Activated T-helper 1 cell treated with anti-CD3 and anti-CD28 coated beads, Interleukin-2, amount 50 U/mL, for 16 hours (primary cell): ENCODE measurements around the gene AMDHD2.
A peak's percentile ranks its signal among the peaks of the same experiment; 100 is the strongest.

ENCODE experiments used
- DNase-seq, 2 donors: peaks; one replicate each; pipeline ENCODE4 v3.0.0-alpha.2; 2020; ENCODE audit warnings: low read depth in 1 of 2, low spot score in 1 of 2

The AMDHD2 gene

DNA sequence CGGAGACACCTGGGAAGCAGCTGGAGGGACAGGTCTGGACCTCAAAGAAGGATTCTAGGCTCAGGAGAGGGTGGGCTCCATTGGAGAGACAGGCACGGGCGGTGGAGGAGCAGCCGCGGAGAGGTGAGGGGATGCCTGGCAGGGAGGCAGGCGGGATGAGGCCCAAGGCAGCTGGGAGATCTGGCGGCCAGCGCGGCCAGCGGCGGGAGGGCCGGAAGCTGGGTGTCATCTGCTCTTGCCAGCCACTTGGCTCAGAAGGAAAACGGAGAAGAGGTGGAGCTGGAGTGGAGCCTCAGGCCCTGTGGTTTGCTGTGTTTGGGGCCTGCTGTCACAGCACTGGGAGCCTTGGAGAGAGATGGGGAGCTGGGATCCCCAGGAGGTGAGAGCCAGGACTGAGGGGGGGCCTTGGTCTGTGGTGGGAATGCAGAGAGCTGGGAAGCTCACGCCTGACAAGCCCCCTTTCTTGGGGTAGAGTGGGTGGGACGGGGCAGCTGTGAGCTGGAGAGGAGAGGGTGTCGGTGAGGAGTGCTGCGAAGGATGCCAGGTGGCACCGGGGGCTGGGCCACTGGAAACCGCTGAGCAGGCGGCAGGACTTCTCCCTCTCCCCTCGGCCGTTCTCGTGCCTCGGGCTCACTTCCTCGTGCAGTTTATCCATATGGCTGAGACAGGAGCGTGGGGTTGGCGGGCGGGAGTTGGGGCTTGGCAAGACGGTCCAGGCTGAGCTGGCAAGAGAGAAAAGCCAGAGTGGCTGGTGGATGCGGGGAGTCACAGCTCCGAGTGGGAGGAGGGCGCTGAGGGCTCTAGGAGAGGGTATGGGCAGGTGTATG lies 37.2 kb upstream of the AMDHD2 start:
- DNase-seq = no peak

DNA sequence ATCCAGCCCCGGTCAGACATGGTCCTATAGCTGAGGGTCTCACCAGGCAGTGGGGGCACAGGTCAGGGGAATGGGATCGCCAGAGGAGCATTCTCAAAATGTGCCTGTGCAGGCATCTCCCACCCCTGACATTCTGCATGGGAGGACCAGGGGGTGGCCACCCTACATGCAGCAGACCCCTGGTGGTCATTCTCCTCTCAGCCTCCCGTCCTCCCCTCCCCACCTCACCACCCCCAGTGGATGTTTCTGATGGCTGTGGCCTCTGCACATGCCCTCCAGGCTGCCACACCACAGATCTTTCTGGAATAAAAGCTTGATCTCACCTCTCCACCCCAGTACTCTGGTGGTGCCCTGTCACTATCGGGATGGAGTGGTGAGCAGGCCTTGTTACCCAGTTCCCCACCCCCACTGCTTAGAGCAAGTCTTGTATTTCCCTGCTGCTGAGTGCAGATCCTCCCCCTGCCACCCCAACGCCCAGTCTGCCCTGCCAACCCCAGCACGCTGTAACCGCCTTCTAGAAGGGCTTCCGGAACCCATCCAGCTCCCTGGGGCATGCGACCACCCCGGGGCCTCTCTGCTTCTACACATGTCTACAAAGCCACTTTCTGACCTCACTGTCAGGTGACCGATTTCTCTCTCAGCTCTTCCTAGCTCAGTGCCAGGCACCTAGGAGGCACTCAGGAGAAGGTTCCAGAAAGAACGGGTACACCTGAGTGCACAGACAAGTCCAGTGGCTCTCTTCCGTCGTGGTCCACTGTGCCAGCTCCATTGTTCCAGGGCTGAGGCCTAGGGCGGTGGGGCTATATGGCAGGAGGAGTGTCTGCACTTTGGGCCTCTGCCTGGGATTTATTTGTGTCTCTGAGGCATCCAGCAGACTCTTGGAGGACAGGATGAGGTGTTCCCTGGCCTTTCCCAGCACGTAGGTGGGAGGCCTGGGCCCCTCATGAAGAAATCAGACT lies 36.0 kb upstream of the AMDHD2 start:
- DNase-seq = no peak

DNA sequence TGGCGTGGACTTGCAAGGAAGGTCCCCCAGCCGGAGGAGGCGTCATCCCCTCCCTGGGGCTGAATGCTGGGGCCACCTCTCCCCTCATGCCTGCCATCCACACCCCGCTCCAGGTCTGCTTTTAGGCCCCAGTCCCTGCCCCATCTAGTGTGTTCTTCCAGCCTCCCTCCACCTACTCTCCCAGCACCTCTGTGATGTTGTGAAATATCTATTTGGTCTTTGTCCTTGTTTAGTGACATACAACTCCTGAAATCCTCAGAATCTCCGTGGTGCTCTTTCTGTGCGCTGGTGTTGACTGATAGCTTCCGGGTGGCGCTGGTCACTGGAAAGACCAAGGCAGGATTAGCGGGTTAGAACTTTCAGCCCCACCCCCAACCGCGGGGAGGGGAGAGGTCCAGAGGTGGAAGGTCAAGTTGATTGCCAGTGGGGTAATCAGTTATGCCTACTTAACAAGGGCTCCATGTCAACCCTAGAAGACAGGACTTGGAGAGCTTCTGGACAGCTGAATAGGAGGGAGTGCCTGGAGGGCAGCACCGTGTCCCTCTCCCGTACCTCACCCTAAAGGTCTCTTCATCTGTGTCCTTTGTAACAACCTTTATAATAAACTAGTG lies 35.2 kb upstream of the AMDHD2 start:
- no peak for DNase-seq

DNA sequence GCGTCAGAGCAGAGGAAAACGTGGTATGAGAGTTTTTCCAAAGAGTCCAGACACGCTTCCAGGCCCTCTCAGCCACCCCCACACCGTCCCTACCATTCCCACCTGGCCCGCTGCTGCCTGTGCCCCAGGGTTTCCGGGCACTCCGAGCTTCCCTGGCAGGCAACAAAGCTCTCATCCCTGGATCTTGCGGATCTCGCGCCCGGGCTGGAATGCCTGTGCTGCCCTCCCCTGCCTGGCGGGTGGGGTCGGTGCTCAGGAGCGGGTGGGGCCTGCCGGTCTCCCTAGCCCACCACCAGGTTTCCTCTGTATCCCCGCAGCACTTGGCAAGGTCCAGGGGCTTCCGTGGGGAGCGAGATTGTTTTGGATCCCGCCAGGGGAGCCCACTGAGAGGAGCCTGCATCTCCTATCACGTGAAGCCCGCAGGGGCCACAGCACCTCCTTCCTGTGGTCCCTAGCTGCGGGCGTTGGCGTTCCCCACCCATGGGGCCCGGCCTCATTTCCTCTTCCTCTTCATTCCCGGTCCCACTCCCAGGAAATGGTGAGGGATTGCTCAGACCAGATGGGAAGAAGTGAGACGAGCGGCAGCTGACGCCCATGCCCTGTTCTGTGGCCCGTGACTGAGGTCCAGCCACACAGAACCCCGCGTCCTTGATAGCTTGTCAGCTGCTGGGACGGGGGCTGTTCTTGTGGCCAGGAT lies 34.2 kb upstream of the AMDHD2 start:
- DNase-seq = no peak

DNA sequence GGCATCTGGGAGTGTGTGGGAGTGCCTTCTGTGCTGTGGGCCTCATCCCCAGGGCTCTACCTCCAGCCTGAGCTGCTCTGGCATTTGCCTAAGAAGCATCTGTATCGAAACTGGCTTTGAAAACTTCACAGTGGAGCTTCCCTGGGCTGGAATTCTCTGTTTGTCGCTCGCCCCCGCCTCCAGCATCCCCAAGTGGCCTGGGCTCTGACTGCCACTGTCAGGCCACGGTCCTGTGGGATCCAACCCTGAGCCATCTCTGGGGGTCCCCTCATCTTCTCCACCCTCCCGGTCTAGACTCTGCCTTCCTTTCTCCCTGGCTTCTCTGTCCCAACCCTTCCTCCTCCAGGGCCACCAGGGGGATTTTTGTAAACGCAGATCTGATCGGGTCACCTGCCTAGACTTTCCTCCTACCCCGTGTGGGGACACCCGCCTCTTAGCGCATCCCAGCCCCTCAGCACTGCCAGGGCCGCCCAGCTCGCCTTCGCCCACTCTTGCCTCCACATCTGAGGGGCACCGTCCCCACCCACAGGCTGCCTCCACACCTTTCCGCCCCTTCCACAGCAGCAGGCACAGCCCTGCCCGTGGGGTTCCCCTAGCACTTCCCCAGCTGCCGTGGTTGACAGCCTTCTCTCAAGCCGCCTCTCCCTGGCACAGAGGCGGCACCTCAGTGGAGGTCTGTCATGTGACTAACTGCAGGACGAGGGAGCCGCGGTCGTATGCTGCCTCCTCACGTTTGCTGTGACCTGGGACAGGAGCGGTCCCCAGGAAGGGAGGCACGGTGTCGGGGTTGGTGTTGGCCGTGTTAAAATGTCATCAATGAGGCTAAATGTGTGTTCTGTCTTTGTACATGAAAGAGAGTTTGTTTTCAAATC lies 33.3 kb upstream of the AMDHD2 start:
- peak; percentile 51 to 61 for DNase-seq

DNA sequence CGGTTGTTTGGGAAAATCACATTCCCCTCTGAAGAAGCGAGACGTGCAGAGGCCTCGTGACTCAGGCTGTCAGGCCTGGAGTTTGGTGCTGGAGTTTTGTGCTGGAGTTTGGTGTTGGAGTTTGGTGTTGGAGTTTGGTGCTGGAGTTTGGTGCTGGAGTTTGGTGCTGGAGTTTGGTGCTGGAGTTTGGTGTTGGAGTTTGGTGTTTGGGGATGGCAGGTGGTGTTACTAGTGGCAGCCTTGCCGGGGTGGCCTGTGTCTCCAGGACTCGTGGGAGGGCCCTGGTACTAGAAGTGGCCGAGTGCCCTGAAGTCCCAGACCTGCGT lies 32.7 kb upstream of the AMDHD2 start:
- DNase-seq = no peak

DNA sequence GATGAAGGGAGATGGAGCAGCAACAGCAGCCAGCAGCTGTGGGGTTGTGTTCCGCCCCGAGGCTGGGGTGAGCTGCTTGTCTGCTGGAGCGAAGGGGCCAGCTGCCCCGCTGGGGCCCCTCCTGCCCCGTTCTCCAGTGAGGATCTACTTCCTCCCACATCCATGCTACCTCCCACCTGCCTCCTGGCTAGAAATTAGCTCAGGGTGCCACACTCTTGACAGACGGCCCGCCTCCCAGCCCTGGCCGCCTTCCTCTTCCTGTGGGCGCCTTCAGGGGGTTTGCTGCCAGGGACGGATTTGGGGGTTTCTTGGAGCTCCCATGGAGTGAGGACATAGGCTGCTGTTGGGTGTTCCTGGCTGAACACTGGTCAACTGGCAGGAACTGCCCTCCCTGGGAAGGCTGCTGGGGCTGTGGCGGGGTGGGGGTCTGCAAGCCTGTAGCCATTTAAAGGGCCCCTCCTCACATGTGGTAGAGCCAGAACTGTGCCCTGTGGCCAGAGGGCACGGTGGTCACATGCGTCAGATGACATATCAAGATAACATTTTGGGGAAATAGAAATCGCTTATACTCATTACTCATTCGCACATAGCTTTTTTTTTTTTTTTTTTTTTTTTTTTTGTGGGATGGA lies 32.2 kb upstream of the AMDHD2 start:
- no peak for DNase-seq

DNA sequence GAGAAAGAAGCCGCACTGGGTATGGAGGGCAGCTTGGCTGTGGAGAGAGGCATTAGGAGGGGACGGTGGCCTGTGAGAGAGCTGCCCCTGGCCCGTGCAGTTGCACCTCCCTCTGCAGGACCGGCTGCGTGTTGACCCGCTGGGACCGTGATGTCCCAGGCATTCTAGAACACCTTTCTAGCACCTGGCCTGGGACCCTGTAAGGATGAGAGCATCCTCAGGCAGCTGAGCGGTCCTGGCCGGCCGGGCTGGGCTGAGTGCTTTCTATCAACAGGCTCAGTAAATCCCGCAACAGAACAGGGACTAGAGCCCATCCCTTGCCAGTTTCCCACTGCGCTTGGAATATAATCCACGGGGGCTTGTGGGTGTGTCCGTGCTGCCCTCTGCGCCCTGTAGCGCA lies 30.6 kb upstream of the AMDHD2 start:
- no peak for DNase-seq

DNA sequence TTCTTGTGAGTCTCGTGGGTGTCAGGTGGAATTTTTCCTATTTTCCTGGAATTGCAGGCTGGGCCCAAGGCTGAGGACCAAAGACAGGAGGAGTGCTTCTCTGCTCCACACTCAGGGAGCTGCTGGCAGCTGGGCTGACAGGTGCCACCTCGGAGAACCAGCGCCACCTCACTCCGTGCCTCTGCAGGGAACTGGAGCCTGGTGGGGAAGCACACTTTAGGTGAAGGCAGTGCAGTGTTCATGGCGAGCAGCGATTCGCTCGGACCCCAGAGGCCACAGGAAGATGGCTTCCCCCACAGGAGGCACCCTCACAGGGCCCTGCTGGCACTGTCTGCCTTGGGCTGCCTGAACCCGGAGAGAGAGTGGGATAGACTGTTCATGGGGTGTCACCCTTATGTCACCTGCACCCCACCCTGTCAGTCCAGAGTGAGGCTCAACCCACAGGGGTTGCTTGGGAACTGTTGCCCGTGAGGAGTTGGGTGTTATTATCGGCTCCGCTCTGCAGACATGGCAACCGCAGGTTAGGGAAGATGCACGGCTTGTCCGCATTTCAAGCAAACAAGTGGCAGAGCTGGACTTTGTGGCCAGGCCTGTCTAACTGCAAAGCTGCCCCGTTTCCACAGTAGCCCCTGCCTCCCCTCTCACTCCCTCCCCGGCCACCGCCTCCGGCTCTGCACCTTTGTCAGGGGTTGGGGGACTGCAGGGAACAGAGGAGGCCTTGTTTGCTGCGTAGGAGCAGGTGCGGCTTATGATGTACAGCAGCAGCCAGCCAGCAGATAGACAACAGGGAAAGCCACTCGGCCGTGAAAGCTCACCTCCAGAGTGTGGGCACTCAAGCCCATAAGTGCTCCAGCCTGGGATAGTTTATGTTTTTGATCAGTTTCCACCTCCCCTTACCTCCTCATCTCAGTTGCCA lies 29.7 kb upstream of the AMDHD2 start:
- DNase-seq = no peak

DNA sequence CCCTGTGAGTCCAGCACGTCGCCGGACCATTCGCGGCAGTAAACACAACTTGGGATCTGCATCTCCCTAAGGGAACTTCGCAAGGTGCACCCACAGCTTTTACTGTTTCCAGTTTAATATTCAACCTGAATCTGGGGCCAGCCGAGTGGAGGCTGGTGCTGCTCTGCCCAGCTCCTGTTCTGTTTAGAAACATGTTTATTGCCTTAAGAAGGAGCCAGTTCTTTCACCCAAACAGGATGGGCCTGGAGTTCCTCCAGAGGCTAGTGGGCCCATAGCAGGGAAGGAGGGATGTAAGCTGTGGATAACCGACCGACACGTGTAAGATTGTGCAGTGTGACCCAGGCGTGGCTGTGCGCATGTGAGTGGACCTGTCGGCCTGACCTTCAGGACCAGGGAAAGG lies 27.9 kb upstream of the AMDHD2 start:
- no peak for DNase-seq

DNA sequence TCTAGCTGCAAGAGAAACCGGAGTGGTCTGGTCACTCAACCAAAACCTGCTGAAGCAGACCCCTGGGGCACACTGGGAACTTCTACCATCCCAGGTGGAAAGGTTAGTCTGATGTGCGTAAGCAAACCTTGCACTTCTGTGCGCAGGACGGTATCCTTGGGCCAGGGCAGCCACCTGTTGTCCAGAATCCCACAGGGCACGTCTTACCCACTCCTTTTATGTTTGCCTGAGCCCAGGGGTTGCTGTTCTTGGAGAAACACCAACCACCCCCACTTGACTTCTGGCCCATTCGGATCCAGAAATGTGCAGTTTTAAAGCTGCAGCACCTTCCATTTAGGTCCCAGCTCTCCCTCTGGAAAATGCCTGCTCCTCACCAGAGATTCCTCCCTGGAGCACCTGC lies 26.6 kb upstream of the AMDHD2 start:
- no peak for DNase-seq

DNA sequence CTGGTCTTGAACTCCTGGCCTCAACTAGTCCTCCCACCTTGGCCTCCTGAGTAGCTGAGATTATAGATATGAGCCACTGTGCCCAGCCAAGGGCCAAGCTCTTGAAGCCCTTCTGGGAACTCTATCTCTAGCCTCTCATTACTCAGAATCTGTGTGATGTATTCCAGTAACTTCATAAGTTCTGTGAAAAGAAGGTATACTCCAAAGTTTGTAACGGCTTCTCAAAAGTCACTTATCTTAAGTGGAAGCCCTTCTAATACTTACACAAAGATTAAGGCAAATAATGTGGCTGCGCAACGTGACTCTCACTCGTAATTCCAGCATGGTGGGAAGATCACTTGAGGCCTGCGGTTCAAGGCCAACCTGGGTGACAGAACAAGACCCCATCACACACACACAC lies 25.6 kb upstream of the AMDHD2 start:
- DNase-seq = no peak

DNA sequence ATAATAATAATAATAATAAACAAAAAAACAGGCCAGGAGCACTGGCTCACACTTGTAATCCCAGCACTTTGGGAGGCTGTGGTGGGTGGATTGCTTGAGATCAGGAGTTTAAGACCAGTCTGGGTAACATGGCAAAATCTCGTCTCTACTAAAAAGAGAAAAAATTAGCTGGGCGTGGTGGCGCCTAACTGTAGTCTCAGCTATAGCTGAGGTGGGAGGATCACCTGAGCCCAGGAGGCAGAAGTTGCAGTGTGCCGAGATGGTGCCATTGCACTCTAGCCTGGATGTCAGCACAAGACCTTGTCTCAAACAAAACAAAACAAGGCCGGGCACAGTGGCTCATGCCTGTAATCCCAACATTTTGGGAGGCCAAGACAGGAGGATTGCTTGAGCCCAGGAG lies 25.1 kb upstream of the AMDHD2 start:
- no peak for DNase-seq

DNA sequence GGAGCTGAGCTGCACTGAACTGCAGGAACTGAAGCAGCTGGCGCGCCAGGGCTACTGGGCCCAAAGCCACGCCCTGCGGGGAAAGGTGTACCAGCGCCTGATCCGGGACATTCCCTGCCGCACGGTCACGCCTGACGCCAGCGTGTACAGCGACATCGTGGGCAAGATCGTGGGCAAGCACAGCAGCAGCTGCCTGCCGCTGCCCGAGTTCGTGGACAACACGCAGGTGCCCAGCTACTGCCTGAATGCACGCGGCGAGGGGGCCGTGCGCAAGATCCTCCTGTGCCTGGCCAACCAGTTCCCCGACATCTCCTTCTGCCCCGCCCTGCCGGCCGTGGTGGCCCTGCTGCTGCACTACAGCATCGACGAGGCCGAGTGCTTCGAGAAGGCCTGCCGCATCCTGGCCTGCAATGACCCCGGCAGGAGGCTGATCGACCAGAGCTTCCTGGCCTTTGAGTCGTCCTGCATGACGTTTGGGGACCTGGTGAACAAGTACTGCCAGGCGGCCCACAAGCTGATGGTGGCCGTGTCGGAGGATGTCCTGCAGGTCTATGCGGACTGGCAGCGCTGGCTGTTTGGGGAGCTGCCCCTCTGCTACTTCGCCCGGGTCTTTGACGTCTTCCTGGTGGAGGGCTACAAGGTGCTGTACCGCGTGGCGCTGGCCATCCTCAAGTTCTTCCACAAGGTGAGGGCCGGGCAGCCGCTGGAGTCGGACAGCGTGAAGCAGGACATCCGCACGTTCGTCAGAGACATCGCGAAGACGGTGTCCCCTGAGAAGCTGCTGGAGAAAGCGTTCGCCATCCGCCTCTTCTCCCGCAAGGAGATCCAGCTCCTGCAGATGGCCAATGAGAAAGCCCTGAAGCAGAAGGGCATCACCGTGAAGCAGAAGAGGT lies 23.7 kb upstream of the AMDHD2 start:
- DNase-seq = no peak

DNA sequence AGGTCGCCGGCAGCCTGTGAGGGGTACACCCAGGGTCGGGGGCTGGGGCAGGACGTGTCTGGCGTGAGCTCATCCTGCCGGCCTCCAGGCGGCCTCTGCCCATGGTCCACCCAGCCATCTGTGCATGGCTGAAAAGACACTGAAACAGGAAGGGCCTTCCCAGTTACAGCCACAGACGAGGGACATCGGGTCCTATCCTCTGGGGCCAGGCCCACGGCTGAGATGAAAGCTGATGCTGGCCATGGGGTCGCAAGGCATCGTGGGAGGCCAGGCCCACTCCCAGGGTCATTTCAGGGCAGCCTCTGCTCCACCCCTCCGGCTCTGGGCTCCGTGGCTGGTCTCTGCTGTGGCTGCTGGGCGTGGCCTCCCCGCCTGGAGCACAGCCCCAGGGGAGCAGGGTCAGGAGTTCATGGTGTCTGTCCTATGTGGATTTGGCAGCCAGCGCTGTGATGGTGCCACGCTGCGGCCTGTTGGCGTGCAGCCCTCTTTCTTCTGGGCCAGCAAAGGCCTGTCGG lies 23.0 kb upstream of the AMDHD2 start:
- DNase-seq = no peak

DNA sequence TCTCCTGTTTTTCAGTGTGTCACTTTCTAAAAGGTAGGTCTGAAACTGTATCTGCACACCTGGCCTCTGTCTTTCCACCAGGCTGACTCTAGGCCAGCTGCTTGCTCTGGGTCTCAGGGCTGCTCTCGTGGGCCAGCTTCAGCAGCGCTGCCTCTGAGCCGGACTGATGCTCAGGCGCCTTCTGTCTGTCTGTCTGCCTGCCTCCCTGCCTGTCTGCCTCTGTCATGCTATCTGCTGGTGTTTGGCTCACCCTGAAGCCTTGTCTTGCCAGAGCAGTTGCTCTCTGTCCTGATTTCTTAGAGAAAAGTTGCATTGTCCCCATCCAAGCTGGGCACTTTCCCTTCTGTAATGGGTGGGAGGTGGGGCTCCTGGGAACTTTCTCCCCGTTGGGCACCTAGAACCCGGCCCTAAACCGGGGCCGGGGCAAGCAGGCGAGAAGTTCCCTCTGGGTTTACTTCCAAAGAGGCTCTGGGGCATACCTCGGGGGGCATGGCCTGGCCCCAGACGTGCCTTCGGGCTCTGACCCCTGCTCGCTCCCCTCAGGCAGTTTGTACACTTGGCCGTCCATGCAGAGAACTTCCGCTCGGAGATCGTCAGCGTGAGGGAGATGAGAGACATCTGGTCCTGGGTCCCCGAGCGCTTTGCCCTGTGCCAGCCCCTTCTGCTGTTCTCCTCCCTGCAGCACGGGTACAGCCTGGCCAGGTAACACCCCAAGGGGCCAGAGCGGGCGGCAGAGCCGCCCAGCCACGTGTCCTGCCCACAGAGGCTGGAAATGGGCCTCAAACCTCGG lies 22.3 kb upstream of the AMDHD2 start:
- DNase-seq = no peak
